ENCODE data around the gene FADS3. TPM values are rescaled to one million over a fixed set of nuclear protein-coding genes. Genes with fewer than 3 reads are reported as not detected.

FADS3 gene
- total and polyA plus RNA-seq, 9 of the 15 experiments (the other 6 are each of a cell fraction or from before 2014, with no cell fraction given): 0.97 to 148 (median 92.7) TPM

DNA sequence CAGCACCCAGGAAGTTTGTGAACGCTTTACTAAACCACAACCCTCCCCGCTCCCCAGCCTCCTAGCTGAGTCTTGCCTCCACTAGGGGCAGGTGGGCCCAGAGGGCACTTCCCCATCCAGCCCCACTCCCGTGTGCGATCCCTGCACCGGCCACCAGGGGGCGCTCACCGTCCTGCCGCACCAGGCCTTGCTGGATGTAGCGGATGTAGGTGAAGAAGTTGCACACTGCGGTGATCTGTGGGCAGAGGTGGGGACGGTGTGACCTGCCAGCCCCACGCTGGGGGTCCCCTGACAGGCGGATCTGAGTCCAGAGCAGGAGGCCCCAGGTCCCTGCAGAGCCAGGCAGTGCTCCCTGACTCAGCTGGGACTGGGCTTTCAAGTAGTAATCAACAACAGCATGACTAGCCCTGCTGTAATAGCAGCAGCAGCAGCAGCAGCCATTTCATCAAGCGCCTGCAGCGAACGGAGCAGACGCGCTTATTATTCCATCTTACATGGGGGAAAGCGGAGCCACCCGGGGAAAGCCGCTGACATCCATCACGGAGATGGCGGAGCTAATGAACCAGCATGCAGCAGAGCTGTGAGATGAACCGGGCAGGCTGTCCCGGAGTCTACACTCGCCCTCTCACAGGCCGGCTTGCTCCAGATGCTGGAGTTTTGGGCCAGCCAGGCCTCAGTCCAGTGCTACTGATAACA is 7.9 kb upstream of the FADS3 start (continued):
- TF ChIP-seq ZNF583 (CRISPR knock-in tag; IDR thresholded peaks at IDR 0.05) (no peak), ESRRB (CRISPR knock-in tag; IDR thresholded peaks at IDR 0.05; ENCODE audit: borderline replicate concordance) (no peak), ZNF586 (CRISPR knock-in tag; conservative IDR thresholded peaks at IDR 0.05) (no peak), MBD2 (IDR thresholded peaks at IDR 0.05; ENCODE audit: borderline replicate concordance, low read depth) (no peak), SP1 (CRISPR knock-in tag; IDR thresholded peaks at IDR 0.05) (peak; percentile 69; the same call in 1 of the 2 replicates), STAG1 (CRISPR knock-in tag; IDR thresholded peaks at IDR 0.05; ENCODE audit: borderline replicate concordance) (peak; percentile 80; the same call in 1 of the 2 replicates), PYGO2 (tag; IDR thresholded peaks at IDR 0.05) (no peak), HNRNPUL1 (IDR thresholded peaks at IDR 0.05; ENCODE audit: low read length) (no peak), TRIM24 (IDR thresholded peaks at IDR 0.05) (no peak), DNMT1 (IDR thresholded peaks at IDR 0.05) (no peak), TCF3 (CRISPR knock-in tag; IDR thresholded peaks at IDR 0.05) (peak; percentile 17; the same call in 1 of the 2 replicates), EP300 (IDR thresholded peaks at IDR 0.05; ENCODE audit: low read length) (no peak), SMARCE1 (IDR thresholded peaks at IDR 0.05) (no peak), ZFP36 (IDR thresholded peaks at IDR 0.05; ENCODE audit: low read depth, low read length, partially characterized antibody) (peak; percentile 37), RFX7 (CRISPR knock-in tag; IDR thresholded peaks at IDR 0.05) (no peak), GTF2A2 (tag; IDR thresholded peaks at IDR 0.05) (no peak), RBM15 (IDR thresholded peaks at IDR 0.05; ENCODE audit: insufficient read depth, low read length) (no peak), NCOR1 (IDR thresholded peaks at IDR 0.05) (no peak), ZFPM2 (CRISPR knock-in tag; IDR thresholded peaks at IDR 0.05) (no peak), MYNN (IDR thresholded peaks at IDR 0.05) (0 out of 2 replicates have a peak, but pooled peaks have one; percentile 43), MYNN (CRISPR knock-in tag; IDR thresholded peaks at IDR 0.05) (no peak), ZNF79 (CRISPR knock-in tag; IDR thresholded peaks at IDR 0.05; ENCODE audit: low read depth) (no peak)
- TF ChIP-seq, protein P1, sequence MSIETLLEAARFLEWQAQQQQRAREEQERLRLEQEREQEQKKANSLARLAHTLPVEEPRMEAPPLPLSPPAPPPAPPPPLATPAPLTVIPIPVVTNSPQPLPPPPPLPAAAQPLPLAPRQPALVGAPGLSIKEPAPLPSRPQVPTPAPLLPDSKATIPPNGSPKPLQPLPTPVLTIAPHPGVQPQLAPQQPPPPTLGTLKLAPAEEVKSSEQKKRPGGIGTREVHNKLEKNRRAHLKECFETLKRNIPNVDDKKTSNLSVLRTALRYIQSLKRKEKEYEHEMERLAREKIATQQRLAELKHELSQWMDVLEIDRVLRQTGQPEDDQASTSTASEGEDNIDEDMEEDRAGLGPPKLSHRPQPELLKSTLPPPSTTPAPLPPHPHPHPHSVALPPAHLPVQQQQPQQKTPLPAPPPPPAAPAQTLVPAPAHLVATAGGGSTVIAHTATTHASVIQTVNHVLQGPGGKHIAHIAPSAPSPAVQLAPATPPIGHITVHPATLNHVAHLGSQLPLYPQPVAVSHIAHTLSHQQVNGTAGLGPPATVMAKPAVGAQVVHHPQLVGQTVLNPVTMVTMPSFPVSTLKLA (conservative IDR thresholded peaks at IDR 0.05): no peak
- TF ChIP-seq, protein P2, sequence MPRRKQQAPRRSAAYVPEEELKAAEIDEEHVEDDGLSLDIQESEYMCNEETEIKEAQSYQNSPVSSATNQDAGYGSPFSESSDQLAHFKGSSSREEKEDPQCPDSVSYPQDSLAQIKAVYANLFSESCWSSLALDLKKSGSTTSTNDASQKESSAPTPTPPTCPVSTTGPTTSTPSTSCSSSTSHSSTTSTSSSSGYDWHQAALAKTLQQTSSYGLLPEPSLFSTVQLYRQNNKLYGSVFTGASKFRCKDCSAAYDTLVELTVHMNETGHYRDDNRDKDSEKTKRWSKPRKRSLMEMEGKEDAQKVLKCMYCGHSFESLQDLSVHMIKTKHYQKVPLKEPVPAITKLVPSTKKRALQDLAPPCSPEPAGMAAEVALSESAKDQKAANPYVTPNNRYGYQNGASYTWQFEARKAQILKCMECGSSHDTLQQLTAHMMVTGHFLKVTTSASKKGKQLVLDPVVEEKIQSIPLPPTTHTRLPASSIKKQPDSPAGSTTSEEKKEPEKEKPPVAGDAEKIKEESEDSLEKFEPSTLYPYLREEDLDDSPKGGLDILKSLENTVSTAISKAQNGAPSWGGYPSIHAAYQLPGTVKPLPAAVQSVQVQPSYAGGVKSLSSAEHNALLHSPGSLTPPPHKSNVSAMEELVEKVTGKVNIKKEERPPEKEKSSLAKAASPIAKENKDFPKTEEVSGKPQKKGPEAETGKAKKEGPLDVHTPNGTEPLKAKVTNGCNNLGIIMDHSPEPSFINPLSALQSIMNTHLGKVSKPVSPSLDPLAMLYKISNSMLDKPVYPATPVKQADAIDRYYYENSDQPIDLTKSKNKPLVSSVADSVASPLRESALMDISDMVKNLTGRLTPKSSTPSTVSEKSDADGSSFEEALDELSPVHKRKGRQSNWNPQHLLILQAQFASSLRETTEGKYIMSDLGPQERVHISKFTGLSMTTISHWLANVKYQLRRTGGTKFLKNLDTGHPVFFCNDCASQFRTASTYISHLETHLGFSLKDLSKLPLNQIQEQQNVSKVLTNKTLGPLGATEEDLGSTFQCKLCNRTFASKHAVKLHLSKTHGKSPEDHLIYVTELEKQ (CRISPR knock-in tag; IDR thresholded peaks at IDR 0.05): no peak
- TF ChIP-seq, protein P3, sequence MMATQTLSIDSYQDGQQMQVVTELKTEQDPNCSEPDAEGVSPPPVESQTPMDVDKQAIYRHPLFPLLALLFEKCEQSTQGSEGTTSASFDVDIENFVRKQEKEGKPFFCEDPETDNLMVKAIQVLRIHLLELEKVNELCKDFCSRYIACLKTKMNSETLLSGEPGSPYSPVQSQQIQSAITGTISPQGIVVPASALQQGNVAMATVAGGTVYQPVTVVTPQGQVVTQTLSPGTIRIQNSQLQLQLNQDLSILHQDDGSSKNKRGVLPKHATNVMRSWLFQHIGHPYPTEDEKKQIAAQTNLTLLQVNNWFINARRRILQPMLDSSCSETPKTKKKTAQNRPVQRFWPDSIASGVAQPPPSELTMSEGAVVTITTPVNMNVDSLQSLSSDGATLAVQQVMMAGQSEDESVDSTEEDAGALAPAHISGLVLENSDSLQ (IDR thresholded peaks at IDR 0.05): no peak

Measured in K562 (cell line).